HepG2 (cell line): Measurements from ENCODE around the gene PLRG1. TPM values are rescaled to one million over a fixed set of nuclear protein-coding genes. Genes with fewer than 3 reads are reported as not detected.

Experiments
- AGO2 ChIP-seq: fragments of 200-400 bp; formaldehyde crosslinking; optimal IDR thresholded peaks from 2 replicates; pipeline ENCODE3; 2017; ENCODE audit warnings: mild to moderate bottlenecking, low read depth, low read length, moderate library complexity
- AKAP8 ChIP-seq: sonication (generic); formaldehyde crosslinking; IDR thresholded peaks from 2 replicates; pipeline ENCODE4 v1.5.1; 2020; ENCODE audit warnings: mild to moderate bottlenecking, missing genetic modification reagents
- ATF3 ChIP-seq: sonication (generic); formaldehyde crosslinking; IDR thresholded peaks from 2 replicates; pipeline ENCODE4 v1.4.0; 2020; ENCODE audit warnings: missing genetic modification reagents
- CAMTA2 ChIP-seq: sonication (generic); formaldehyde crosslinking; IDR thresholded peaks from 2 replicates; pipeline ENCODE4 v1.4.0; 2020; ENCODE audit warnings: mild to moderate bottlenecking, missing genetic modification reagents, borderline replicate concordance
- CREM ChIP-seq, 2 experiments: sonication (generic) in 1 of 2; formaldehyde crosslinking in 1 of 2; IDR thresholded peaks; 2 replicates each; pipeline versions ENCODE4 v1.4.0 to v1.6.1; 2016 to 2020; ENCODE audit warnings: antibody characterized with exemption in 1 of 2, mild to moderate bottlenecking in 1 of 2, missing genetic modification reagents in 1 of 2
- GTF2F1 ChIP-seq: fragments of 150-350 bp; IDR thresholded peaks from 2 replicates; pipeline ENCODE4 v1.6.1; 2014; ENCODE audit warnings: low read length
- HNRNPL ChIP-seq: fragments of 200-400 bp; formaldehyde crosslinking; IDR thresholded peaks from 2 replicates; pipeline ENCODE4 v1.6.1; 2017; ENCODE audit warnings: mild to moderate bottlenecking, low read depth, low read length
- KAT2B ChIP-seq: fragments of 150-350 bp; IDR thresholded peaks from 2 replicates; pipeline ENCODE4 v1.6.1; 2014; ENCODE audit warnings: low read depth, low read length, borderline replicate concordance
- KIAA2018 ChIP-seq: sonication (generic); formaldehyde crosslinking; IDR thresholded peaks from 2 replicates; pipeline ENCODE4 v1.5.0; 2020; ENCODE audit warnings: mild to moderate bottlenecking, missing genetic modification reagents, borderline replicate concordance
- LCORL ChIP-seq, 2 experiments: fragments of 450-650 bp in 1 of 2; sonication (generic) in 1 of 2; formaldehyde crosslinking in 1 of 2; IDR thresholded peaks; 2 replicates each; pipeline versions ENCODE4 v1.5.0 to v1.6.1; 2017 to 2020; ENCODE audit warnings: antibody characterized with exemption in 1 of 2, missing genetic modification reagents in 1 of 2
- PLRG1 ChIP-seq: fragments of 450-650 bp; conservative IDR thresholded peaks from 2 replicates; pipeline ENCODE4 v1.6.1; 2016
- RCOR2 ChIP-seq: IDR thresholded peaks from 2 replicates; pipeline ENCODE4 v1.6.1; 2016; ENCODE audit warnings: missing biosample characterization, missing genetic modification reagents
- SMARCE1 ChIP-seq: fragments of 450-650 bp; IDR thresholded peaks from 2 replicates; pipeline ENCODE4 v1.6.1; 2017; ENCODE audit warnings: borderline replicate concordance
- ZFP1 ChIP-seq: IDR thresholded peaks from 2 replicates; pipeline ENCODE4 v1.6.1; 2016
- ZNF547 ChIP-seq: sonication (generic); formaldehyde crosslinking; IDR thresholded peaks from 2 replicates; pipeline ENCODE4 v1.5.1; 2020; ENCODE audit warnings: mild to moderate bottlenecking, missing genetic modification reagents
- polyA plus RNA-seq, 8 experiments: library from polyadenylated mRNA; depleted of rRNA in 3 of 8; stranded (reverse) in 7 of 8; unstranded in 1 of 8; fragments of >200 nt; fragmentation: Illumina TruSeq in 4 of 8; extraction: Trizol in 4 of 8; gene quantifications; 2 replicates each; pipeline versions ENCODE4 v1.2.1 to v1.2.3, GENCODE V29; 2011 to 2016; ENCODE audit warnings: low read depth in 4 of 8, missing spikeins in 1 of 8, mixed read lengths in 1 of 8; ENCODE audit not compliant: insufficient read depth in 1 of 8
- total RNA-seq, 5 experiments: library from RNA; depleted of rRNA; stranded (reverse); fragments of >200 nt; fragmentation: Illumina TruSeq; extraction: Trizol; gene quantifications; 2 replicates each; pipeline ENCODE4 v1.2.3, GENCODE V29; 2016; ENCODE audit warnings: low read depth in 1 of 5
- TF ChIP-seq, protein P1 (sequence below), 2 experiments: sonication (generic) in 1 of 2; formaldehyde crosslinking in 1 of 2; IDR thresholded peaks; 2 replicates each; pipeline versions ENCODE4 v1.4.0 to v1.6.1; 2016 to 2020; ENCODE audit warnings: borderline replicate concordance in 1 of 2, low read depth in 1 of 2, mild to moderate bottlenecking in 1 of 2, missing genetic modification reagents in 1 of 2

Gene PLRG1
- total and polyA plus RNA-seq, 2 of the 13 experiments (the other 11 are each of a cell fraction or from before 2014, with no cell fraction given), result 77.3 to 110 TPM

GRCh38 chr4:154559494-154560418 is 9.6 kb upstream of the PLRG1 start (continued):
- peak; percentile 67 for TF ChIP-seq LCORL (IDR thresholded peaks at IDR 0.05)
- no peak for TF ChIP-seq LCORL (CRISPR knock-in tag; IDR thresholded peaks at IDR 0.05)
- TF ChIP-seq SMARCE1, result no peak
- TF ChIP-seq HNRNPL, result no peak
- no peak for TF ChIP-seq AKAP8 (CRISPR knock-in tag)
- peak; percentile 90 for TF ChIP-seq CREM (IDR thresholded peaks at IDR 0.05)
- TF ChIP-seq CREM (CRISPR knock-in tag; IDR thresholded peaks at IDR 0.05), result no peak
- no peak for TF ChIP-seq GTF2F1
- no peak for TF ChIP-seq KAT2B
- no peak for TF ChIP-seq KIAA2018 (CRISPR knock-in tag)
- peak; percentile 76; the same call in 1 of the 2 replicates for TF ChIP-seq ZFP1 (CRISPR knock-in tag)
- TF ChIP-seq, protein P1, sequence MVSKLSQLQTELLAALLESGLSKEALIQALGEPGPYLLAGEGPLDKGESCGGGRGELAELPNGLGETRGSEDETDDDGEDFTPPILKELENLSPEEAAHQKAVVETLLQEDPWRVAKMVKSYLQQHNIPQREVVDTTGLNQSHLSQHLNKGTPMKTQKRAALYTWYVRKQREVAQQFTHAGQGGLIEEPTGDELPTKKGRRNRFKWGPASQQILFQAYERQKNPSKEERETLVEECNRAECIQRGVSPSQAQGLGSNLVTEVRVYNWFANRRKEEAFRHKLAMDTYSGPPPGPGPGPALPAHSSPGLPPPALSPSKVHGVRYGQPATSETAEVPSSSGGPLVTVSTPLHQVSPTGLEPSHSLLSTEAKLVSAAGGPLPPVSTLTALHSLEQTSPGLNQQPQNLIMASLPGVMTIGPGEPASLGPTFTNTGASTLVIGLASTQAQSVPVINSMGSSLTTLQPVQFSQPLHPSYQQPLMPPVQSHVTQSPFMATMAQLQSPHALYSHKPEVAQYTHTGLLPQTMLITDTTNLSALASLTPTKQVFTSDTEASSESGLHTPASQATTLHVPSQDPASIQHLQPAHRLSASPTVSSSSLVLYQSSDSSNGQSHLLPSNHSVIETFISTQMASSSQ (IDR thresholded peaks at IDR 0.05; ENCODE audit: low read depth), result peak; percentile 98
- TF ChIP-seq, protein P1 (CRISPR knock-in tag; IDR thresholded peaks at IDR 0.05; ENCODE audit: borderline replicate concordance), result peak; percentile 99
- TF ChIP-seq ZNF547 (CRISPR knock-in tag), result no peak
- TF ChIP-seq ATF3 (CRISPR knock-in tag), result peak; percentile 63; the same call in 1 of the 2 replicates
- no peak for TF ChIP-seq PLRG1
- TF ChIP-seq CAMTA2 (CRISPR knock-in tag), result no peak
- TF ChIP-seq AGO2, result no peak
- peak; percentile 88 for TF ChIP-seq RCOR2 (CRISPR knock-in tag)
